K562 (cell line): Measurements from ENCODE around the gene SLC7A5. TPM values are rescaled to one million over a fixed set of nuclear protein-coding genes. Genes with fewer than 3 reads are reported as not detected.

Source experiments
- ATAC-seq: fragments of 200-7000 bp; cut with Tn5 transposase; 3 replicates; pipeline ENCODE4 v1.9.1; 2020; ENCODE audit warnings: moderate library complexity
- BruUV-seq: library from RNA; stranded (reverse); fragments of 400-500 nt; replicated peaks from 2 replicates; lab custom pipeline; 2021; lab: Mats Ljungman, UMichigan
- CTCF ChIA-PET: fragments of 300-600 bp; formaldehyde crosslinking; extraction: SDS; loops from one replicate; lab custom pipeline; 2021; ENCODE audit warnings: low intra/inter-chr PET ratio; lab: Yijun Ruan, JAX
- POLR2A ChIA-PET: fragments of 300-600, 350-650 bp; sonication (Branson Sonifier 250); formaldehyde crosslinking; extraction: SDS; loops from one replicate; lab custom pipeline; 2021; ENCODE audit warnings: antibody characterized with exemption, inconsistent platforms; lab: Yijun Ruan, JAX
- DNase-seq, 4 experiments: peaks; one replicate each; pipeline versions ENCODE4 v3.0.0 to v3.0.0-alpha.2; 2011 to 2018; ENCODE audit warnings: low spot score in 3 of 4, mixed read lengths in 3 of 4; ENCODE audit errors: extremely low read depth in 1 of 4
- FAIRE-seq: peaks from 2 replicates; lab custom pipeline; 2011; peaks lifted over from hg19 to GRCh38; lab: Jason Lieb, UNC
- H2AFZ ChIP-seq: 2 replicates; pipeline ENCODE4 v1.6.0; 2011; ENCODE audit warnings: low read depth, low read length, control low read depth, inconsistent platforms
- H3K27ac ChIP-seq: fragments of 200-600 bp; 3 replicates; pipeline ENCODE4 v1.8.0; 2011; ENCODE audit warnings: low read depth, mild to moderate bottlenecking, control low read depth, inconsistent platforms, low read length, moderate library complexity, mixed read lengths; ENCODE audit errors: extremely low read depth
- H3K27me3 ChIP-seq, 2 experiments: fragments of 300-600 bp in 1 of 2; 2 replicates in 1 of 2; 3 replicates in 1 of 2; pipeline versions ENCODE4 v1.6.0 to v1.8.0; 2011; ENCODE audit warnings: inconsistent platforms in 2 of 2, low read length in 2 of 2, mild to moderate bottlenecking in 1 of 2, mixed read lengths in 1 of 2, moderate library complexity in 1 of 2; ENCODE audit not compliant: control insufficient read depth in 2 of 2, insufficient read depth in 2 of 2
- H3K36me3 ChIP-seq: fragments of 300-600 bp; 3 replicates; pipeline ENCODE4 v1.8.0; 2011; ENCODE audit warnings: mild to moderate bottlenecking, low read length, inconsistent platforms; ENCODE audit not compliant: control insufficient read depth, insufficient read depth
- H3K4me1 ChIP-seq, 2 experiments: fragments of 200-600 bp in 1 of 2; replicated peaks in 1 of 2; 2 replicates in 1 of 2; 3 replicates in 1 of 2; pipeline versions ENCODE4 v1.5.1 to v1.8.0; 2011; ENCODE audit warnings: inconsistent platforms in 2 of 2, low read length in 2 of 2, mild to moderate bottlenecking in 1 of 2, mixed read lengths in 1 of 2, moderate library complexity in 1 of 2; ENCODE audit not compliant: control insufficient read depth in 2 of 2, insufficient read depth in 2 of 2
- H3K4me2 ChIP-seq: 2 replicates; pipeline ENCODE4 v1.6.1; 2011; ENCODE audit warnings: low read length, control low read depth, inconsistent platforms, mixed read lengths; ENCODE audit not compliant: insufficient read depth
- H3K4me3 ChIP-seq: fragments of 200-600 bp; sonication (generic), shearing (Covaris generic); 2 replicates; pipeline ENCODE4 v1.5.1; 2016; ENCODE audit warnings: control low read depth, inconsistent platforms
- H3K79me2 ChIP-seq: fragments of 200-600 bp; 3 replicates; pipeline ENCODE4 v1.8.0; 2011; ENCODE audit warnings: low read length, inconsistent platforms; ENCODE audit not compliant: control insufficient read depth, insufficient read depth
- H3K9ac ChIP-seq, 2 experiments: 2 replicates each; pipeline versions ENCODE4 v1.6.0 to v1.6.1; 2011; ENCODE audit warnings: low read depth in 2 of 2, low read length in 2 of 2, control low read depth in 1 of 2, inconsistent platforms in 1 of 2, mild to moderate bottlenecking in 1 of 2, mixed read lengths in 1 of 2; ENCODE audit not compliant: insufficient read depth in 1 of 2
- H3K9me1 ChIP-seq: one replicate; pipeline ENCODE4 v1.6.0; 2011; ENCODE audit warnings: inconsistent platforms, mild to moderate bottlenecking, low read length, moderate library complexity; ENCODE audit not compliant: control insufficient read depth, insufficient read depth
- H3K9me3 ChIP-seq: replicated peaks from 2 replicates; pipeline ENCODE4 v1.5.1; 2011; ENCODE audit warnings: low read depth, low read length, inconsistent platforms; ENCODE audit not compliant: control insufficient read depth, insufficient read depth
- H4K20me1 ChIP-seq: replicated peaks from 2 replicates; pipeline ENCODE4 v1.6.1; 2011; ENCODE audit warnings: low read length, inconsistent platforms, mixed read lengths; ENCODE audit not compliant: control insufficient read depth, insufficient read depth
- C11orf30 ChIP-seq: fragments of 450-650 bp; IDR thresholded peaks from 2 replicates; pipeline ENCODE4 v1.6.1; 2016; ENCODE audit warnings: low read depth, mild to moderate bottlenecking
- E2F8 ChIP-seq: fragments of 450-650 bp; IDR thresholded peaks from 2 replicates; pipeline ENCODE4 v1.7.1; 2018; ENCODE audit warnings: mild to moderate bottlenecking, low read depth; ENCODE audit not compliant: partially characterized antibody
- GABPB1 ChIP-seq: sonication (generic); formaldehyde crosslinking; IDR thresholded peaks from 2 replicates; pipeline ENCODE4 v1.8.0; 2022; ENCODE audit warnings: mild to moderate bottlenecking, missing genetic modification reagents
- MTA3 ChIP-seq: fragments of 450-650 bp; formaldehyde crosslinking; IDR thresholded peaks from 2 replicates; pipeline ENCODE4 v1.6.1; 2017; ENCODE audit warnings: mild to moderate bottlenecking, borderline replicate concordance
- PML ChIP-seq: IDR thresholded peaks from 2 replicates; pipeline ENCODE4 v1.6.1; 2012; ENCODE audit warnings: low read length, inconsistent platforms
- POLR2AphosphoS2 ChIP-seq: IDR thresholded peaks from 2 replicates; pipeline ENCODE4 v1.6.1; 2012; ENCODE audit warnings: low read length, improper control_type of control experiment
- POLR2G ChIP-seq: fragments of 200-400 bp; formaldehyde crosslinking; IDR thresholded peaks from 2 replicates; pipeline ENCODE4 v1.6.1; 2017; ENCODE audit warnings: low read depth, mild to moderate bottlenecking, antibody characterized with exemption, low read length, moderate library complexity
- RBM14 ChIP-seq: fragments of 200-400 bp; formaldehyde crosslinking; IDR thresholded peaks from 2 replicates; pipeline ENCODE4 v1.6.1; 2018; ENCODE audit warnings: low read depth, mild to moderate bottlenecking, low read length, moderate library complexity, borderline replicate concordance; ENCODE audit not compliant: insufficient read depth
- RBM22 ChIP-seq: fragments of 200-400 bp; formaldehyde crosslinking; IDR thresholded peaks from 2 replicates; pipeline ENCODE4 v1.6.1; 2018; ENCODE audit warnings: low read length, low read depth; ENCODE audit not compliant: poor library complexity, severe bottlenecking
- SUPT5H ChIP-seq: fragments of 450-650 bp; IDR thresholded peaks from 2 replicates; pipeline ENCODE4 v1.6.1; 2016
- TCF3 ChIP-seq: sonication (generic); formaldehyde crosslinking; IDR thresholded peaks from 2 replicates; pipeline ENCODE4 v1.4.0; 2020; ENCODE audit warnings: mild to moderate bottlenecking, missing genetic modification reagents
- TFAP4 ChIP-seq: sonication (generic); formaldehyde crosslinking; IDR thresholded peaks from 2 replicates; pipeline ENCODE4 v1.8.0; 2022; ENCODE audit warnings: missing genetic modification reagents, mild to moderate bottlenecking, moderate library complexity, borderline replicate concordance
- ZNF75A ChIP-seq: fragments of 450-650 bp; formaldehyde crosslinking; IDR thresholded peaks from 2 replicates; pipeline ENCODE4 v1.4.0; 2020; ENCODE audit warnings: mild to moderate bottlenecking
- WGBS: fragments of 100-300 bp; shearing (Covaris generic); methylation state at CpG from one replicate; pipeline ENCODE4 v1.1.6; 2016; ENCODE audit warnings: low coverage, mixed read lengths; ENCODE audit not compliant: insufficient coverage; ENCODE audit errors: missing lambda C conversion rate; 5-methylcytosine and 5-hydroxymethylcytosine counted together
- in situ Hi-C: fragments of 300-500 bp; cut with MboI; formaldehyde crosslinking; loops from 4 replicates; pipeline ENCODE4 v1.15.0; 2018; ENCODE audit warnings: inconsistent platforms, mixed read lengths
- intact Hi-C: fragments of 100-400 bp; cut with micrococcal nuclease; formaldehyde crosslinking; loops from 2 replicates; pipeline ENCODE4 v1.14.2; 2022
- polyA plus RNA-seq, 8 experiments: library from polyadenylated mRNA; depleted of rRNA in 4 of 8; stranded (reverse) in 5 of 8; unstranded in 3 of 8; fragments of >200 nt; fragmentation: Nextera tagmentation in 2 of 8; fragmentation: Illumina TruSeq in 1 of 8; extraction: Ambion mirVana in 2 of 8; extraction: Trizol in 1 of 8; gene quantifications; 2 replicates each; pipeline versions ENCODE4 v1.2.1 to v1.2.3, GENCODE V29; 2011 to 2014; ENCODE audit warnings: inconsistent platforms in 1 of 8, missing spikeins in 1 of 8
- total RNA-seq, 7 experiments: library from RNA; depleted of rRNA in 6 of 7; stranded (reverse); fragments of >200 nt in 6 of 7; fragmentation: Illumina TruSeq in 2 of 7; extraction: Trizol in 2 of 7; gene quantifications; 2 replicates each; pipeline versions ENCODE4 v1.2.1 to v1.2.3, GENCODE V29; 2011 to 2021; ENCODE audit warnings: low replicate concordance in 1 of 7

SLC7A5 gene
- total and polyA plus RNA-seq, 9 of the 15 experiments (the other 6 are each of a cell fraction or from before 2014, with no cell fraction given) = 1.9 to 220 (median 18.6) TPM

- FAIRE-seq (no peak), DNase-seq (no peak), ATAC-seq (no peak; the same call in 2 of the 3 replicates)
- H3K36me3 ChIP-seq = peaks cover 58% of the 10 kb centered on the region; the same call in 2 of the 3 replicates
- 87% methylated on average over 32 of the region's 37 CpGs for WGBS
- H3K9me3 ChIP-seq = no peaks in the 10 kb centered on the region
- no peaks in the 10 kb centered on the region for H3K79me2 ChIP-seq
- H3K4me3 ChIP-seq = no peak overlapping the region
- TF ChIP-seq GABPB1 (CRISPR knock-in tag) = peak; percentile 35; the same call in 1 of the 2 replicates
- 0 out of 2 replicates have a peak, but pooled peaks have one; percentile 78 for TF ChIP-seq RBM14
- TF ChIP-seq RBM22 = peak; percentile 98
- no peak for TF ChIP-seq TCF3 (CRISPR knock-in tag)
- TF ChIP-seq MTA3 = peak; percentile 89
- no peak for TF ChIP-seq C11orf30
- TF ChIP-seq TFAP4 = 0 out of 2 replicates have a peak, but pooled peaks have one; percentile 25
- TF ChIP-seq SUPT5H = peak; percentile 51
- peak; percentile 84 for TF ChIP-seq POLR2G
- 0 out of 2 replicates have a peak, but pooled peaks have one; percentile 19 for TF ChIP-seq PML
- no peak for TF ChIP-seq ZNF75A (CRISPR knock-in tag)
- TF ChIP-seq POLR2AphosphoS2 = peak; percentile 79
- peak; percentile 63 for TF ChIP-seq E2F8
- H3K27me3 ChIP-seq = no peaks in the 10 kb centered on the region
- peaks cover 3% of the 10 kb centered on the region for H3K9me1 ChIP-seq
- H3K4me1 ChIP-seq = peaks cover 0 to 61% of the 10 kb centered on the region in 2 experiments; a peak in 2 of 5 replicates
- H3K27ac ChIP-seq = no peak overlapping the region
- in situ Hi-C loops (no loop called here), intact Hi-C loops (no loop called here)
- no peak overlapping the region for H3K4me2 ChIP-seq
- BruUV-seq = no TSS peak
- peaks cover 20% of the 10 kb centered on the region for H4K20me1 ChIP-seq
- H3K9ac ChIP-seq = peak overlapping the region in 1 of 2 experiments; percentile 16; a peak in 1 of 4 replicates
- ChIA-PET CTCF (no interaction called here), POLR2A (interaction anchor here (0.7 to 1.1 kb wide), 5 partner anchors 12 to 37 kb away, joined by 3 to 7 read pairs (median 4); no protein-coding TSS in a partner anchor)
- no peak overlapping the region for H2AFZ ChIP-seq
Observed at GRCh38 chr16:87830673-87831420, 38.5 kb downstream of the SLC7A5 start.
